SK-N-SH treated with all-trans-retinoic acid at 6 μM for 48 hours (cell line): ENCODE measurements around the gene NPAS3.

ENCODE experiments used
- ATAC-seq: fragments of 200-7000 bp; cut with Tn5 transposase; 3 replicates; pipeline ENCODE4 v1.9.1; 2020; ENCODE audit warnings: mild to moderate bottlenecking, moderate library complexity
- ARNTL ChIP-seq: fragments of 450-650 bp; formaldehyde crosslinking; IDR thresholded peaks from 2 replicates; pipeline ENCODE4 v1.5.0; 2020; ENCODE audit warnings: low read depth, mild to moderate bottlenecking, moderate library complexity, borderline replicate concordance
- BACH2 ChIP-seq: fragments of 250-450 bp; sonication (Bioruptor Pico); IDR thresholded peaks from 2 replicates; pipeline ENCODE4 v1.9.0; 2021; ENCODE audit warnings: mild to moderate bottlenecking, borderline replicate concordance
- ESRRG ChIP-seq: fragments of 250-450 bp; sonication (Bioruptor Pico); IDR thresholded peaks from 2 replicates; pipeline ENCODE4 v1.6.1; 2021; ENCODE audit warnings: mild to moderate bottlenecking
- GLIS3 ChIP-seq: fragments of 250-450 bp; sonication (Bioruptor Pico); IDR thresholded peaks from 2 replicates; pipeline ENCODE4 v1.5.0; 2020; ENCODE audit warnings: mild to moderate bottlenecking, moderate library complexity
- ISL1 ChIP-seq: fragments of 250-450 bp; sonication (Bioruptor Pico); IDR thresholded peaks from 2 replicates; pipeline ENCODE4 v2.1.2; 2022; ENCODE audit warnings: mild to moderate bottlenecking, moderate library complexity
- OSR1 ChIP-seq: fragments of 250-450 bp; sonication (Bioruptor Pico); IDR thresholded peaks from 2 replicates; pipeline ENCODE4 v1.8.0; 2022; ENCODE audit warnings: moderate library complexity, mild to moderate bottlenecking, inconsistent platforms
- PPARA ChIP-seq: fragments of 250-450 bp; sonication (Bioruptor Pico); IDR thresholded peaks from 2 replicates; pipeline ENCODE4 v1.5.0; 2020; ENCODE audit warnings: mild to moderate bottlenecking, borderline replicate concordance
- RARB ChIP-seq: fragments of 250-450 bp; sonication (Bioruptor Pico); IDR thresholded peaks from 2 replicates; pipeline ENCODE4 v1.8.0; 2021; ENCODE audit warnings: mild to moderate bottlenecking, moderate library complexity
- SNAI2 ChIP-seq: fragments of 250-450 bp; sonication (Bioruptor Pico); IDR thresholded peaks from 2 replicates; pipeline ENCODE4 v1.5.0; 2020; ENCODE audit warnings: mild to moderate bottlenecking, moderate library complexity
- TCF4 ChIP-seq: fragments of 250-450 bp; sonication (Bioruptor Pico); IDR thresholded peaks from 2 replicates; pipeline ENCODE4 v1.8.0; 2021; ENCODE audit warnings: mild to moderate bottlenecking, moderate library complexity, borderline replicate concordance
- TOX ChIP-seq: fragments of 250-450 bp; sonication (Bioruptor Pico); IDR thresholded peaks from 2 replicates; pipeline ENCODE4 v1.8.0; 2021; ENCODE audit warnings: mild to moderate bottlenecking, moderate library complexity, borderline replicate concordance
- ZC3H10 ChIP-seq: fragments of 250-450 bp; sonication (Bioruptor Pico); IDR thresholded peaks from 2 replicates; pipeline ENCODE4 v1.5.1; 2021; ENCODE audit warnings: mild to moderate bottlenecking, moderate library complexity
- ZFP30 ChIP-seq: fragments of 450-650 bp; formaldehyde crosslinking; IDR thresholded peaks from 2 replicates; pipeline ENCODE4 v1.5.0; 2022; ENCODE audit warnings: mild to moderate bottlenecking, moderate library complexity
- ZNF565 ChIP-seq: fragments of 450-650 bp; formaldehyde crosslinking; conservative IDR thresholded peaks from 2 replicates; pipeline ENCODE4 v1.5.0; 2020; ENCODE audit warnings: low read depth, mild to moderate bottlenecking, moderate library complexity
- ZNF70 ChIP-seq: fragments of 450-650 bp; formaldehyde crosslinking; IDR thresholded peaks from 2 replicates; pipeline ENCODE4 v1.5.0; 2020; ENCODE audit warnings: mild to moderate bottlenecking, moderate library complexity
- ZNF8 ChIP-seq: fragments of 450-650 bp; formaldehyde crosslinking; IDR thresholded peaks from 2 replicates; pipeline ENCODE4 v1.5.0; 2020; ENCODE audit warnings: mild to moderate bottlenecking, moderate library complexity
- TF ChIP-seq, protein P1 (sequence below): fragments of 250-450 bp; sonication (Bioruptor Pico); IDR thresholded peaks from 2 replicates; pipeline ENCODE4 v1.5.1; 2021; ENCODE audit warnings: mild to moderate bottlenecking, moderate library complexity
- TF ChIP-seq, protein P2 (sequence below): fragments of 250-450 bp; sonication (Bioruptor Pico); IDR thresholded peaks from 2 replicates; pipeline ENCODE4 v1.8.0; 2020; ENCODE audit warnings: mild to moderate bottlenecking, moderate library complexity, borderline replicate concordance
- TF ChIP-seq, protein P3 (sequence below): fragments of 250-450 bp; sonication (Bioruptor Pico); IDR thresholded peaks from 2 replicates; pipeline ENCODE4 v1.8.0; 2021; ENCODE audit warnings: low read depth, mild to moderate bottlenecking, moderate library complexity, borderline replicate concordance
- TF ChIP-seq, protein P4 (sequence below): fragments of 250-450 bp; sonication (Bioruptor Pico); IDR thresholded peaks from 2 replicates; pipeline ENCODE4 v1.5.1; 2020; ENCODE audit warnings: low read depth, mild to moderate bottlenecking, moderate library complexity

The NPAS3 gene

DNA sequence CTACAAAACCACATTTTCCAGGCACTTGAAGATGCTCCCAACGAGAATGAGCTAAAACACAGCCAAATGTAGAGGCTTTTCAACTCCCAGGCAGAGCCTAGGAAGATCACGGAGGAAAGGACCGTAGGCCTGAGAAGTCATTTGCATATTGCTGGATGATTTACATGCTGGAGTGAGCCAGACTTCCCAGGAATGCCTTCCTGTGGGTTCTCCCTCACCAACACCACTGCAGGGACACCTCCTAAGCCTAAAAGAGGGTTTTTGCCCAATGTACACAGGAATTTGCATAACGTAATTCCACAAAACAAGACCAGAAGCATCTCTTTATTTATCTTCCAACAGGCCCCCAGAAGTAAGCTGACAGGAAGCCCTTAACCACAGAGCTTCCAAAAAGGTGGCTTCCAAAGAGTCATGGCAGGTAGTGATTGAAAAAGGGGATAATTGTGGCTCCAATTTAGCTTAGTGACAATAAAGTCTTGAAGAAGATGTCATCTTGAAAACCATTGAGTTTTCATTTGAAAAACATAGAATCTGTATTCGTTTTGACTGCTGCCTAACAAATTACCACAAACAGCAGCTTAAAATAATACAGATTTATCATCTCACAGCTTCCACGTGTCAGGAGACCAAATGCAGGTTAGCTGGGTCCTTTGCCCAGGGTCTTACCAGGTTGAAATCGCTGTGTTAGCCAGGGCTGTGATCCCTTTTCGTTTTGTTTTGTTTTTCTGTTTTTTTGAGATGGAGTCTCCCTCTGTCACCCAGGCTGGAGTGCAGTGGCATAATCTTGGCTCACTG lies 896.0 kb downstream of the NPAS3 start:
- ATAC-seq: no peak
- TF ChIP-seq, protein P1, sequence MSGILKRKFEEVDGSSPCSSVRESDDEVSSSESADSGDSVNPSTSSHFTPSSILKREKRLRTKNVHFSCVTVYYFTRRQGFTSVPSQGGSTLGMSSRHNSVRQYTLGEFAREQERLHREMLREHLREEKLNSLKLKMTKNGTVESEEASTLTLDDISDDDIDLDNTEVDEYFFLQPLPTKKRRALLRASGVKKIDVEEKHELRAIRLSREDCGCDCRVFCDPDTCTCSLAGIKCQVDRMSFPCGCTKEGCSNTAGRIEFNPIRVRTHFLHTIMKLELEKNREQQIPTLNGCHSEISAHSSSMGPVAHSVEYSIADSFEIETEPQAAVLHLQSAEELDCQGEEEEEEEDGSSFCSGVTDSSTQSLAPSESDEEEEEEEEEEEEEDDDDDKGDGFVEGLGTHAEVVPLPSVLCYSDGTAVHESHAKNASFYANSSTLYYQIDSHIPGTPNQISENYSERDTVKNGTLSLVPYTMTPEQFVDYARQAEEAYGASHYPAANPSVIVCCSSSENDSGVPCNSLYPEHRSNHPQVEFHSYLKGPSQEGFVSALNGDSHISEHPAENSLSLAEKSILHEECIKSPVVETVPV (CRISPR knock-in tag): no peak
- no peak for TF ChIP-seq ESRRG
- no peak for TF ChIP-seq TOX (CRISPR knock-in tag)
- no peak for TF ChIP-seq BACH2 (CRISPR knock-in tag)
- TF ChIP-seq, protein P2, sequence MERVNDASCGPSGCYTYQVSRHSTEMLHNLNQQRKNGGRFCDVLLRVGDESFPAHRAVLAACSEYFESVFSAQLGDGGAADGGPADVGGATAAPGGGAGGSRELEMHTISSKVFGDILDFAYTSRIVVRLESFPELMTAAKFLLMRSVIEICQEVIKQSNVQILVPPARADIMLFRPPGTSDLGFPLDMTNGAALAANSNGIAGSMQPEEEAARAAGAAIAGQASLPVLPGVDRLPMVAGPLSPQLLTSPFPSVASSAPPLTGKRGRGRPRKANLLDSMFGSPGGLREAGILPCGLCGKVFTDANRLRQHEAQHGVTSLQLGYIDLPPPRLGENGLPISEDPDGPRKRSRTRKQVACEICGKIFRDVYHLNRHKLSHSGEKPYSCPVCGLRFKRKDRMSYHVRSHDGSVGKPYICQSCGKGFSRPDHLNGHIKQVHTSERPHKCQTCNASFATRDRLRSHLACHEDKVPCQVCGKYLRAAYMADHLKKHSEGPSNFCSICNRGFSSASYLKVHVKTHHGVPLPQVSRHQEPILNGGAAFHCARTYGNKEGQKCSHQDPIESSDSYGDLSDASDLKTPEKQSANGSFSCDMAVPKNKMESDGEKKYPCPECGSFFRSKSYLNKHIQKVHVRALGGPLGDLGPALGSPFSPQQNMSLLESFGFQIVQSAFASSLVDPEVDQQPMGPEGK (CRISPR knock-in tag): no peak
- TF ChIP-seq ARNTL (CRISPR knock-in tag): no peak
- no peak for TF ChIP-seq OSR1 (CRISPR knock-in tag)
- no peak for TF ChIP-seq GLIS3 (CRISPR knock-in tag)
- no peak for TF ChIP-seq ISL1 (CRISPR knock-in tag)
- TF ChIP-seq, protein P3, sequence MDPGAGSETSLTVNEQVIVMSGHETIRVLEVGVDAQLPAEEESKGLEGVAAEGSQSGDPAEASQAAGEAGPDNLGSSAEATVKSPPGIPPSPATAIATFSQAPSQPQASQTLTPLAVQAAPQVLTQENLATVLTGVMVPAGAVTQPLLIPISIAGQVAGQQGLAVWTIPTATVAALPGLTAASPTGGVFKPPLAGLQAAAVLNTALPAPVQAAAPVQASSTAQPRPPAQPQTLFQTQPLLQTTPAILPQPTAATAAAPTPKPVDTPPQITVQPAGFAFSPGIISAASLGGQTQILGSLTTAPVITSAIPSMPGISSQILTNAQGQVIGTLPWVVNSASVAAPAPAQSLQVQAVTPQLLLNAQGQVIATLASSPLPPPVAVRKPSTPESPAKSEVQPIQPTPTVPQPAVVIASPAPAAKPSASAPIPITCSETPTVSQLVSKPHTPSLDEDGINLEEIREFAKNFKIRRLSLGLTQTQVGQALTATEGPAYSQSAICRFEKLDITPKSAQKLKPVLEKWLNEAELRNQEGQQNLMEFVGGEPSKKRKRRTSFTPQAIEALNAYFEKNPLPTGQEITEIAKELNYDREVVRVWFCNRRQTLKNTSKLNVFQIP (CRISPR knock-in tag): no peak
- TF ChIP-seq ZNF565 (CRISPR knock-in tag): no peak
- no peak for TF ChIP-seq ZNF70

DNA sequence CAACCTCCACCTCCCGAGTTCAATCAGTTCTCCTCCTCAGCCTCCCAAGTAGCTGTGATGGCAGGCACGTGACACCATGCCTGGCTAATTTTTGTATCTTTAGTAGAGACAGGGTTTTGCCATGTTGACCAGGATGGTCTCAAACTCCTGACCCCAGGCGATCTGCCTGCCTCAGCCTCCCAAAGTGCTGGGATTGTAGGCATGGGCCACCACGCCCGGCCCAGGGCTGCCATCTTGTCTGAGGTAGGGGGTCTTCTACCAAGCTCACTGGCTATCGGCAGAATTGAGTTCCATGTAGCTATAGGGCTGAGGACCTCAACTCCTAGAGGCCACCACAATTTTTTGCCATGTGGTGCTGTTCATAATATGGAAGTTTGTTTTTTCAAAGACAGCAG lies 896.6 kb downstream of the NPAS3 start:
- TF ChIP-seq, protein P2 (CRISPR knock-in tag): no peak
- TF ChIP-seq RARB (CRISPR knock-in tag): no peak
- TF ChIP-seq BACH2 (CRISPR knock-in tag): no peak
- no peak for TF ChIP-seq OSR1 (CRISPR knock-in tag)
- no peak for TF ChIP-seq PPARA (CRISPR knock-in tag)
- TF ChIP-seq ZNF70: no peak
- no peak for TF ChIP-seq SNAI2 (CRISPR knock-in tag)
- no peak for TF ChIP-seq TCF4
- TF ChIP-seq ZNF8: no peak
- TF ChIP-seq ISL1 (CRISPR knock-in tag): no peak
- no peak for TF ChIP-seq ARNTL (CRISPR knock-in tag)
- TF ChIP-seq TOX (CRISPR knock-in tag): no peak
- TF ChIP-seq, protein P3 (CRISPR knock-in tag): no peak
- TF ChIP-seq GLIS3 (CRISPR knock-in tag): no peak
- TF ChIP-seq ZNF565 (CRISPR knock-in tag): no peak
- TF ChIP-seq ESRRG: no peak
- TF ChIP-seq ZFP30 (CRISPR knock-in tag): no peak
- TF ChIP-seq ZC3H10 (CRISPR knock-in tag): no peak
- TF ChIP-seq, protein P4, sequence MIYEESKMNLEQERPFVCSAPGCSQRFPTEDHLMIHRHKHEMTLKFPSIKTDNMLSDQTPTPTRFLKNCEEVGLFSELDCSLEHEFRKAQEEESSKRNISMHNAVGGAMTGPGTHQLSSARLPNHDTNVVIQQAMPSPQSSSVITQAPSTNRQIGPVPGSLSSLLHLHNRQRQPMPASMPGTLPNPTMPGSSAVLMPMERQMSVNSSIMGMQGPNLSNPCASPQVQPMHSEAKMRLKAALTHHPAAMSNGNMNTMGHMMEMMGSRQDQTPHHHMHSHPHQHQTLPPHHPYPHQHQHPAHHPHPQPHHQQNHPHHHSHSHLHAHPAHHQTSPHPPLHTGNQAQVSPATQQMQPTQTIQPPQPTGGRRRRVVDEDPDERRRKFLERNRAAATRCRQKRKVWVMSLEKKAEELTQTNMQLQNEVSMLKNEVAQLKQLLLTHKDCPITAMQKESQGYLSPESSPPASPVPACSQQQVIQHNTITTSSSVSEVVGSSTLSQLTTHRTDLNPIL: no peak
- ATAC-seq: no peak
